GM13976 (cell line): ENCODE data around the gene COL4A2.

Experiments
- DNase-seq: peaks from one replicate; pipeline ENCODE4 v3.0.0; 2012; ENCODE audit warnings: low spot score
- in situ Hi-C: fragments of 300-500 bp; cut with MboI; formaldehyde crosslinking; loops from one replicate; pipeline ENCODE4 v1.12.0; 2022; ENCODE audit warnings: low sequenced_read_pairs, mixed read lengths, inconsistent platforms; ENCODE audit not compliant: unreplicated experiment
- TF ChIP-seq, protein P1 (sequence below): IDR thresholded peaks from 2 replicates; pipeline ENCODE4 v1.5.1; 2012; ENCODE audit warnings: borderline replicate concordance, mild to moderate bottlenecking; ENCODE audit not compliant: insufficient read depth; ENCODE audit errors: extremely low read depth, missing control alignments, control extremely low read depth

Gene COL4A2

DNA sequence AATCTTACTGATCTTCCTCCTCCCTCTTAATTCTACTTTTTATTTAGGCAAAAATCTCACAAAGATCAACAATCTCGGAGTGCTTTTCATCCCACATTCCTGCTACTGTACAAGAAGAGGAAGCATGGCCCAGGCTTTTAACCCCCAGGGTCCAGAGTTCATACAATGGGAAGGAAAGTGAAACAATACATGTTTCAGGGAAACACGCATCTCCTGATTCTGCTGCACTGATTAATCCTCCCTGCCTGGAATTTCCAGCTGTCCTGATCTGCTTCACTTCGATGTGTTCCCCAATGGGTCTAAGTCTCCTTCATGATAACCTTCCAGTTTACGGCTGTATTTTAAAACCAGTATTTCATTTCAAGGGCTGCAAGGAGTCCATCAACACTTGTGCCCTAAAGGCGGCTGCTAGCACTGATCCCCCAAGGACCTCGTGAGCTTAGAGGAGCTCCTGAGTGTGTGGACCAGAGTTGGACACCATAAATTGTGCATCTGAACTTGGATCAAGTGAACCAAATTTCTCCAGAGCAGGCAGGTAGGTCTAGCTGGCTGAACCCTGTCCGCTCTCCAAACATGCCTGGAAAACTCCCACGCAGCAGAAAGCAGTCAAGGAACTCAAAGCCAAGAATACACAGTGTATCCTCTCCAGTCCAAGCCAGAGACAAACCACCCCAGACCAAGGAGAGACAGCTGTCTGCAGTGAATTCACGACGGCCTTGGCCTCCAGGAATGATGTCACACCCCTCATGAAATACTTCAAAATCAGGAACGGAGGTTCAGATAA is 44.4 kb upstream of the COL4A2 start:
- DNase-seq = no peak
- in situ Hi-C loops = no loop called here
- TF ChIP-seq, protein P1, sequence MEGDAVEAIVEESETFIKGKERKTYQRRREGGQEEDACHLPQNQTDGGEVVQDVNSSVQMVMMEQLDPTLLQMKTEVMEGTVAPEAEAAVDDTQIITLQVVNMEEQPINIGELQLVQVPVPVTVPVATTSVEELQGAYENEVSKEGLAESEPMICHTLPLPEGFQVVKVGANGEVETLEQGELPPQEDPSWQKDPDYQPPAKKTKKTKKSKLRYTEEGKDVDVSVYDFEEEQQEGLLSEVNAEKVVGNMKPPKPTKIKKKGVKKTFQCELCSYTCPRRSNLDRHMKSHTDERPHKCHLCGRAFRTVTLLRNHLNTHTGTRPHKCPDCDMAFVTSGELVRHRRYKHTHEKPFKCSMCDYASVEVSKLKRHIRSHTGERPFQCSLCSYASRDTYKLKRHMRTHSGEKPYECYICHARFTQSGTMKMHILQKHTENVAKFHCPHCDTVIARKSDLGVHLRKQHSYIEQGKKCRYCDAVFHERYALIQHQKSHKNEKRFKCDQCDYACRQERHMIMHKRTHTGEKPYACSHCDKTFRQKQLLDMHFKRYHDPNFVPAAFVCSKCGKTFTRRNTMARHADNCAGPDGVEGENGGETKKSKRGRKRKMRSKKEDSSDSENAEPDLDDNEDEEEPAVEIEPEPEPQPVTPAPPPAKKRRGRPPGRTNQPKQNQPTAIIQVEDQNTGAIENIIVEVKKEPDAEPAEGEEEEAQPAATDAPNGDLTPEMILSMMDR = no peak

DNA sequence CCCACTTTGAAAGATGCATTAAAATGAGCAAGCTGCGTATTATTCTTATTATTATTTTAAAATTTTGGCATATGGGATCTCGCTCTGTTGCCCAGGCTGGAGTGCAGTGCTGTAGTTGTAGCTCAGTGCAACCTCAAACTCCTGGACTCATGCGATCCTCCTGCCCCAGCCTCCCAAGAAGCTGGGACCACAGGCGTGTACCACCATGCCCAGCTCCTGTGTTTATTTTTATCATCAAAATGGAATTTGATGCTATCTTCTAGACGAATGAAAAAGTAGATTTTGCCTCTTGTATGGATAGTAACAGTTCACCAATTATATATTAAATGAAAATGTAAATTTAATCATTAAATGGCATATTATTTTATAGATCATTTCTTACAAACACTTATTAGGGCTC is 43.7 kb upstream of the COL4A2 start:
- TF ChIP-seq, protein P1 = no peak
- DNase-seq = no peak
- in situ Hi-C loops = no loop called here

DNA sequence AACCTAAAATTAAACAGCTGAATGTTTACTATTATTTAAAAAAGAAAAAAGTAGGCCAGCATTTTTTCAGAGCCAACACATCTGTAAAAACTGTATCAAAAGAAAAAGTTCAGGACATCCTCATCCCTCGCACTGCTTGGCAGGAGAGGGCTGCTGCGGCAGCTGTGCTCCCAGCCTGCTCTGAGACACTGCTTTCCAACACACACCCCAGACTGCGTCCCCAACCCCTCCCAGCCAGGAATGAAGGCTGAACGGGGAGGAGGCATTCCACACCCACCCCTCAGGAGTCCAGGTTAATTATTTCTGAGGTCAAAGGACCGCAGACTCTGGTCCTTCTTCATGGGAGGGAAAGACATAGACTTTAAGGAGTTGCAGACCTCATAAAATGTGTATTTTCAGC is 43.2 kb upstream of the COL4A2 start:
- TF ChIP-seq, protein P1 = no peak

DNA sequence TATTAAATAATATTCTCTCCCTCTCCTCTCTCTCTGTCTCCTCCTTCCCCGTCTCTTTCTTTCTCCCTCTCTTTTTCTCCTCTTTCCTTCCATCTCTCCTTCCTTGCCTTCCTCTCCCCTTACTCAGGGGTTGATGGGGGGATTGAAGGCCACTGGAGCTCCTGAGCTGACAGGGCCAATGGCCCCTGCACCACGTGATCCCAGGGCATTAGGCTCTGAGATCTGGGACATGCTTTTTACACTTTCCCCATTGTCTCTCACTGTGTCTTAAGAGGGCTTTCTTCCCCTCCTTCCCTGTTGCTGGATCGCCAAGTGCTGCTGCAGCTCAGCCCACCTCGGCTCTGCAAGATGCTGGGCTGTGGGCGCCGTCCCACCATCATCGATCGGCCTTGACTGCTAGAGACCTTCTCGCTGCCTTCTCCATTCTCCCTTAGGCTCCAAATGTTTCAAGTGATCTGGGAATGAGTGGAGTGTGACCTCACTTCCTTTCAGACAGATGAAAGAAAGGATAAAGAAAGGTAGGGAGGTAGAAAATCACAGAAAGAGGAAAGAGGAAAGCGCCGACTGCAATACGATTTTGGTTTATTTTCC is 42.3 kb upstream of the COL4A2 start:
- DNase-seq = no peak
- TF ChIP-seq, protein P1 = no peak
- in situ Hi-C loops = no loop called here

More for the DNA sequence above, 43.2 kb upstream of the COL4A2 start:
- in situ Hi-C loops = no loop called here
- no peak for DNase-seq

DNA sequence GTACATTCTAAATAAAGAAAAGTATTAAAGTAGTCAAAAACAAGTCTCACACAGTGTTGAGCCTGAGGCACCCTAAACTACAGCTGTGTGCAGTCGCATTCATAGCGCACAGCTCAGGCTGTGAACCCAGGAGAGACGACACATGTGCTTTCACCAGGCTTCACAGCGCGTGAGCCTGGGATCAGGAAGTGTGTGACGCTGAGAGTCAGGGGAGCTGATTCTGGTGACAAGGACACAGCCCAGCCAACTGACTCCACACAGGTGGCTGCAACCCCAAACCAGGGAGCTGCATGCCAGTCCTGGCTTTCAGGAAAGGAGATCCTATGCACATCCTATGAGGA is 41.8 kb upstream of the COL4A2 start:
- no peak for DNase-seq
- in situ Hi-C loops = no loop called here
- TF ChIP-seq, protein P1 = no peak

DNA sequence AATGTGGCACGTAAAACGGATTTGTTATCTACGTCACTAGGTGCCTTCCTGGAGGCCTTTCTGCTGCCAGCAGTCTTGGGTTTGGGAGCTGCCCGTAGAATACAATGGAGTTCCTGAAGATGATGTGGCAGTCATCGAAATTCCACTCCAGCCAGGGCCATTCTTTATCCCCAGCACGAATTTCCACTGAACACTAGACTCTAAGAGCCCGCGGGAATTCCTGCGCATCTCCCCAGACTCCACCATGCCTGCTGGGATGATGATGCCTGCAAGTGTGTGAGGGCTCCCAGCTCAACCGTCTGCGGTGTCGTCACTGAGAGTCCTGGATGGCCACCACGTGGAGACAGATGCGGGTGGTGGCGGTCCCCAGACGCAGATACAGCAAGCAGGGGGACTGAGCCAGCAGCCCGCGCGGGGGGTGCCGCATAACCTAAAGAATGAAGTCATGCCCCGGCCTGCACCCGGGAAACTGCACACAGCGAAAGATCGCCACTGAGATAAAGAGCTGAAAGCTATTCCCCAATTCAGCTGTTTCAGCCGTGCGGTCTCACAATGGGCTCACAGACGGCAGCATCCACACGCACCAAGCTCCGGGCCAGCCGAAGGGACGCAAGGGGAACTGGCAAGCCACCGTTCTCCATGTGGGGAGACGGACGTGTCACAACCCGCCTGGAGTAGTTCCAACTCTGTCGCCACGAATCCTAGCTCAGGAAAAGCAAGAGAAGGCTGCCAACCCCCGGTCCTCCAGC is 41.2 kb upstream of the COL4A2 start:
- TF ChIP-seq, protein P1 = no peak
- in situ Hi-C loops = no loop called here
- DNase-seq = no peak
